NCI-H187 (cell line): ENCODE measurements around the gene CFAP221.

Experiments used
- DNase-seq, 2 experiments: peaks; one replicate each; lab custom pipeline; 2025; lab: John Stamatoyannopoulos, UW

The CFAP221 gene

DNA sequence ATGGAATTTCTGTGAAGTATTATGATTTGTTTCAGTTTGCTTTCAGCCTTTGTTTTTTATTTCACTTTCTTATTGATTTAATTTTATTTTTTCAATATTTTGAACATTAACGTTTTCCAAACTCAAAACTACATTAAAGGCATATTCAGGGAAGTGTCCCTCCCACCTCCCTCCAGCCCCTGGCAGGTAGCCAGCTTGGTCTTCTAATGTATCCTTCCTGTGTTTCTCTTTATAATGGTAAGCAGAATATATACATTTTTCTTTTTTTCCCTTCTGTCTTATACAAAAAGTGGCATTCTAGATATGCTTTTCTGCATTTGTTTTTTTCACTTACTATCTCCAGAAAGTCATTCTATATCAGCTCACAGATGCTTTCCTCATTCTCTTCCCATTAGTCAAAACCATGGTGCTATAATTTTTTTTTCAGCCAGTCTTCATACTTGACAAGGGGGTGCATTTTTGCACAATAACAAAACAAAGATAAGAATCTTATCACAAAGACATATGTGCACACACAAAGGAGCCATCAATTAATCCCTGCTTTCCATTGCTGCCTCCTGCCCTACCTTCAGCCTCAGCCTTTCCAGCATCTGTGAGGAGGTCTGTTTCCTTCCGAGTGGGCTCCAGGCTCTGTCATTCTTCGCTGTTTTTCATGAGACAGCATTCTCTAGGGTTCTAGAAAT, 101.1 kb downstream of the CFAP221 start:
- DNase-seq: no peak

DNA sequence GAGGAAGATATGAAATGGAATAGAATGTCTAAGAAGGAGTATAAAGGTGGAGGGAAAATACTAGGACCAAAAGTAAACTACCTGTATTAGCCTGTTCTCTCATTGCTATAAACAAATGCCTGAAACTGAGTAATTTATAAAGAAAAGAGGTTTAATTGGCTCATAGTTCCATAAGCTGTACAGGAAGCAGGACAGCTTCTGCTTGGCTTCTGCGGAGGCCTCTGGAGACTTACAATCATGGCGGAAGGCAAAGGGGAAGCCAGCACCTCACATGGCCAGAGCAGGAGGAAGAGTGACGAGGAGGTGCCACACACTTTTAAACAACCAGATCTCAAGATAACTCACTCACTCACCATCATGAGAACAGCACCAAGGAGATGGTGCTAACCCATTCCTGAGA, 101.9 kb downstream of the CFAP221 start:
- DNase-seq: no peak

DNA sequence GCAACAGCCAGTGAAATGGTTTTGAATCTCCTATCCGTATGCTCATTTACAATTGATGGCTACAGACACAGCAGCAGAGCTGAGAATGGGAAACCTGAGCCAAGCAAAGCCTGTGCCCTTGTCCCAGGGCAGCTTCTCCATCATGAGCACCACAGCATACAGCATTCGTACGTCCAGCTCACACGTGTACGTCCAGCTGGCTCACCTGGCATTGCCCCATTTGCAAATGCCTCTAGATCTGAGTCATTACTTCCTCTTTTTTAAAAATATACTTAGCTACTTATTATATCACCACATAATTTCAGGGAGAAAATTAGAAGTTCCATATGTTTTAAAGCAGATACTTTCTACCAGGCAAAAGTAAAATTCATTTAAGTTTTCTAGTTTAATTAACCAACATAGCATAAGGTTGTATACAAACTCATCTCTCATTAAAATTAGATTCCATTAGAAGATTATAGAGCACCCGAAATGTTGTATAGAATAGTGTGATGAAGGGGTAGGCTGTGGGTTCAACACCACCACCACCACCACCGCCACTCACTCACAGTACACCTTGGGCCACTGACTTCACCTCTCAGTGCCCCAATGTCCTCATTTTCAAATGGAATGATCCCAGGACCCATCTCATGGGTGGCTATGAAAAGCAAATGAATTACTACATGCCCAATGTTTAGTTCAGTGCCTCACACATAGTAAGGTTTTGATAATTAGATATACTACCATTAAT, 103.4 kb downstream of the CFAP221 start:
- DNase-seq: no peak

DNA sequence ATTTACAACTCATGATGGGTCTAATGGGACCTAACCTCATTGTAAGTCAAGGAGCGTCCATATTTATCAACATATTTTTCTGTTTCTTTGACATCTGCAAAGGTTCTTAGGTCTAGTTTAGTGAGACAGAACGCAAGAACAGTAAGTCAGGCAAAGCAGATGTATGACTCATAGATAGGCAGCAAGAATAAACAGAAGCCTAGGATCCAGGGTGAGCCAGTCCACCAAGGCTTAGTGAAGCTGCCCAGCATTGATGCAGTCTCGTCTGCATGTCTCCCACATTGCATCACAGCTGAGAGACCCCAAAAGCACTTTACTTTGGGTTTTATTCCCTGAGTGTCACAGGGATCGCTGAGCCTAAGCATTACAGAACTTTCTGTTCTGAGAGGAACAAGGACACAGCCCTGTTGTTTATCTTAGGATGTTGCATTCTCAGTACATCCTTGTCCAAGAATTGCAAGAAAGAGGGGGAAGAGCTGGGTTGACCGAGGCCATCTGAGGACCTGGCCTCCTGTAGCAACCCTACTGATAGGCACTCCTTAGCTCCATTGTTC, 105.2 kb downstream of the CFAP221 start:
- no peak for DNase-seq

DNA sequence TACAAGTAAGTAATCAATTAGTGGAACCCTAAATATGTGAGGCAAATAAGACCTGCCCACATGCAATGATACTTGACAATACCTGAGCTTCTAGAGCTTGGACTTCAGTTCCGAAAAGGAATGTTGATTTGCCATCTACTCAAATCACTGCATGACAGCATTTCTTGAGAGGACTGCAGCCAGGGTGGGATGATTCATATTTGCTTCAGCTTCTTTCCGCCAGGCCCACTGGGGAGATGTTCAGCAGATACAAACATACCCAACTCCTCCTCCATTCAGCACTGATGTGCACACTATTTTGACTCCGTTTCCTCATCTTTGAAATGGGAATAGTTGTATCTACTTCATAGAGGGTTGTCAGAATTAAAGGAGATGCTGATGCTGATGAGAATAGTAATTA, 106.0 kb downstream of the CFAP221 start:
- no peak for DNase-seq

DNA sequence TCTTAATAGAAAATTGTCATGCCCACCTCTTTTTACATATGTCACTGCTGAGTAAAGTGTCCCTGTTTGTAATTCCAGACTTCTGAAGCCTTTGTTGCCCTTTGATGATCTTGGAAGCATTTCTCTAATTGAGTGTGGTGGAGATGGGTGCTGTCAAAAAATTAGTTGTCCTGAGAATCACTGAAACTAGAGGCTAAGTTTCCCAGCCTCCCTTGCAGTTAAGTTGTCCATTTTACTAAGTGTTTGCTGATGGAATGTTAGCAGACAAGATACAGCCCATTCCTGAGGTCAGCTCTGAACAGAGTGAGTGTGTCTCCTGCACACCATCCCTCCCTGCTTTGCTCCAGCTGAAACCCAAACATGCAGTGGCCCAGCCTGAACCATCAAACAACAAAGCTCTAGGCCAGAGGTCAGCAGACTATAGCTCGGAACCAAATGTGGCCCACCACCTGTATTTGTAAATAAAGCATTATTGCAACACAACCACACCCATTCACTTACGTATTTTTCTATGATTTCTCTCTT, 106.7 kb downstream of the CFAP221 start:
- no peak for DNase-seq

DNA sequence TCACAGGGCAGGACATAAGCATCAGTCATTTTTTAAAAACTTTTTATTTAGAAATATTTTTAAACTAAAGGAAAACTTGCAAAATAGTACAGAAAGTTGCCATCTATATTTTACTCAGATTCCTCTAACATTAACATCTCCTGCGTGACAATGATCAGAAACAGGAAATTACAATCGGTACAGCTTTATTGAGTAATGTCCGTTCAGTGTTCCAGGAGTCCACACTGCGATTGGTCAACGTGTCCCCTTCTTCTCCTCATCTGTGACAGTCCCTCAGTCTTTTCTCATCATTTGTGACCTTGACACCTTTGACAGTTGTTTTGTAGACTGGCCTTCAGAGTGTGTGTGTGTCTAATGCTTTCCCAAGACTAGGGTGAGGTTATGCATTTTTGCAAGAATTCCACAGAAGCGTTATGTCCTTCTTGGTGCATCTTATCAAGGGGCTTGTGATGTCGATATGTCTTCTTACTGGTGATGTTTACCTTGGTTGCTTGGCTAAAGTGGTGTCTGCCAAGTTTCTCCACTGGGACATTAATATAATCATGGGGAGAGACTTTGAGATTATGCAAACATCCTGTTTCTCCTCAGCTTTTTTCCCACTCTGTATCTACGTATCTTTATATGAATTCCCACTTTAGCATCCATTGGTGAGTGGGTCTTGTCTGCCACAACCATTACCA, 113.4 kb downstream of the CFAP221 start:
- no peak for DNase-seq

DNA sequence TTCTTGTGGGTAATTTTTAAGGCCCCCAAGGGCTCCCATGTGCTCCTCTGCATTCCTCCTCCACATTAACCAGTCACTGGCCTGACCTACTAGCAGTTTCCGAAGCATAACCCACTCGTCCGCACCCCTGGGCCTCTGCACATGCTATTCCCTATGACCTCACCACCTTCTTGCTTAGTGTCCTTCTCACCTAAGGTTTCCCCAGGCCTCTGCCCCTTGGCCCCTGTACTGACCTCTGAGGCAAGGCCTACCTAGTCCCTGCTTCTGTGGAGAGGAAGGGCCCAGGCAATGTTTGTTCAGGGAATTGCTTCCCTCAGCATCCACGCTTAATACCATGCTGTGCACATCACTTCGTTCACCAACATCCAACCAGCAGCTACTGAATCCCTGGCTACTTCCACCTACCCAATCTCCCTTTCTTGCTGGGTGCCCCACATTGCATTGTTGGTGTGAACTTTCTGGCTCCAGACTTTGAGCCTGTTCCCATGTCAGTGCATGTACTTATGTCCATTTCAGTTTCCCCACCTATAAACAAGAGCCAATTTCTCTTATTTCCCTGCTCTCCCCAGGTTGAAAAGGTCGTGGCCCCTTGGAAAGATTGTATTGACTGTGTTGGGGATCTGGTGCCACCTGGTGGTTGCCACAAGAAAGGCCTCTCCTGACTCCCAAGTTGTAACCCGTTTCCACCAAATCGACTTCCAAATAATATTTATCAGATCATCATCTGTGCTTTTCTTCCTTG, 115.5 kb downstream of the CFAP221 start:
- no peak for DNase-seq

DNA sequence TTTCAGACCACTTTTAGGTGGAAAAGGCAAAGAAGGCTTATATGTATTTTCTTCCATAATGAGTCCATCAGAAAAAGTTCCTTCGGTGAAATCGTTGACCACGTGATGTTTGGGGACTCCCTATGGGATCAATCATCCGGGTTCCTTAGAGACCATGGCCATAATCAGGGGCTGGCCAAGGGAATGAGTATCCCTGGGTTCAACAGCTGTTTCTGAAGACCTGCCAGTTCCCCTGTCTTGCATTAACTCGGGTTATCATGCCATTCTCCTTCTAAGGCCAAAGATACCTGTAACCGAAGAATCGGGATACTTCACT, 116.1 kb downstream of the CFAP221 start:
- no peak for DNase-seq

DNA sequence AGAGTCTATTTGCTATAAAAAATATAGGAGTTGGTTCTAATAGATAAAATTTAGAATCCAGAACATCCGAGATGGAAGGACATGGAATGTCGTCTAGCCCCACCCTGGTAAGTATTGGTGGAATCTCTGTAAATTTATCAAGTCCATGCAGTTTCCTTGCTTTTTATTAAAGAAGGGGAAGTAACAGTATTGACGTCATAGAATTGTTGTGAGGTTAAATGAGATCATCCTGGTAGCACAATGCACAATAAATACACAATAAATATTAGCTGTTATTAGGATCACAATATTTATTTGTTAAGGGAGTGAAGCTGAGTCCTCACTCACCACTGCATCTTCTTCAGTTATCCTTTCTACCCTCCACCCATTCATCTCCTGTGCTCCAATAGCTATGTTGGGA, 118.0 kb downstream of the CFAP221 start:
- DNase-seq: no peak

DNA sequence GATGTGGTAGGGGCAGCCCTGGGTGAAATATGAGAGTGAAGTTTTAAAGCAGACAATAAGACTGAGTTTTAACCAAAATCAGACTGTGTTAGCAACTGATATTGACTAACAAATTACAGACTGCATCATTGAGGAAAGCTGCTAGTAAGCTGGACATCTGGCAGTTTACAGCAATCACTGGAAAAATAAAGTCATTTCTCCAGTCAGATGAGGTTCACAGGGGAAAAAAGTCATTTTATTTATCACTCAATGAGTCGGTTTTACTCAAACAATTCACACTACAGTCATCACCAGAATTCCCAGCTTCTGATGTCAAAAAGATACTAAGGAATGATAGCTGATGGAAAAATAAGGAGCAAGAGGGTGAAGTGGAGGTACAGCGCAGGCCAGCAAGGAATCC, 124.3 kb downstream of the CFAP221 start:
- DNase-seq: no peak

DNA sequence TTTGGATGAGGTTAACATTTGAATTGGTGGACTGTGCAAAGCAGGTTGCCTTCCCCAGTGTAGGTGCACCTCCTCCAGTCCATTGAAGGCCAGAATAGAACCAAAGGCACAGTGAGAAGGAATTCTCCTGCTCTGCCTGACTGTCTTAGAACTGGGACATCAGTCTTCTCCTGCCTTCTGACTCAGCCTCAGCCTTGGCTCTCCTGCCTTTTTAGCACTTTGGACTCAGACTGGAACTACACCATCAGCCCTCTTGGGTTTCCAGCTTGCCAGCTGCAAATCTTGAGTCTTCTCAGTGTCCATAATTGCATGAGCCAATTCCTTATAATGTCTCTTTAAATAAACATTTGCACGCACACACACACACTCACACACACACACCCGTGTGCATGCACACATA, 126.8 kb downstream of the CFAP221 start:
- no peak for DNase-seq

DNA sequence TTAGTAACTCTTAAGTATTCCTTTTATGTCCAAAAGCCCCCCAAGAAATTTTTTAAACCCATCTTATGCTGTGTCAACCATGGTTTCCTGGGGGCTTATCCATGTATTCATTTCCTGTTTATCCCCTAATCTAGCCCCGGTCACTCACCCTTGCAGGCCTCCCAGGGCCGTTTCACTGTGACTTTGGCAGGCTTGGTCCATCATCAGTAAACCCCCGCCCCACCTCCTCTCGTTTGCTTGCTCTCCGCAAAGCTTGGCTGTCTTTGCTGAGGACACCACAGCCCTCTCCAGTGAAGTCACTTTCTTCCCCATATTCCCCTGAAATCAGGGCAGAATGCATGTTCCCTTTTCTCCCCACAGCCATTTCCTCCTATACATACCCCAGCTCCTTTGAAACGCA, 127.5 kb downstream of the CFAP221 start:
- no peak for DNase-seq

DNA sequence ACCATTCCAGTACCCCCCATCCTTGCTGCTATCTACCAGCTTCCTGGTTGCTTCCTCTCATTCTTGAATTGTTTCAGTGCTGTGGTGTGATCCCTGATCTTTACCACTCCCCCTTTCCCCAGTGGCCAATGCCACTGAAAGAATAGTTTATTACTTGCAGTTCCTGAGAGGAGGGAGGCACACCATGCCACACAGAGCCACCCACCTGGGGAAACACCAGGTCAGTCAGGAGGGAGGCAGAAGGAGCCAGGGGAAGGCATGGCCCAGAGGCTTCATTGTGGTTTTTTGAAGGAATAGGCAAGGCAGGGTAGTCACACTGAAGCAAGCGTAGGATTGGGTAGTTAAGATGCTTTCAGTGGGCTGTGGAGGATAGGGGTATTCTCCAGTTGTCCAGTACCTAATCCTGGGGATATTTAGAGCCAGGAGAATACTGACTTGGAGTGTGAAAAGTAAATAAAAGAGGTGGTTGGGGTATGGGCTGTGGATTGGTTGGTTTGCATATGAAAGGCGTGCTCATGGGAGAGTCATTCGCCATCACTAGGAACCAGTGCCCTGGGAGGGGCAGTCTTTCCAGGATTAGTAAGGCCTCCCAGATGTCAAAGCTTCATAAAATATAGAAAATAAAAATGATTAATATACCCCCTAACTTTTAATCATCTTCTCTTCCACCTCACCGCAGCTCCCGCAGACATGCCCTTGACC, 128.1 kb downstream of the CFAP221 start:
- DNase-seq: no peak

DNA sequence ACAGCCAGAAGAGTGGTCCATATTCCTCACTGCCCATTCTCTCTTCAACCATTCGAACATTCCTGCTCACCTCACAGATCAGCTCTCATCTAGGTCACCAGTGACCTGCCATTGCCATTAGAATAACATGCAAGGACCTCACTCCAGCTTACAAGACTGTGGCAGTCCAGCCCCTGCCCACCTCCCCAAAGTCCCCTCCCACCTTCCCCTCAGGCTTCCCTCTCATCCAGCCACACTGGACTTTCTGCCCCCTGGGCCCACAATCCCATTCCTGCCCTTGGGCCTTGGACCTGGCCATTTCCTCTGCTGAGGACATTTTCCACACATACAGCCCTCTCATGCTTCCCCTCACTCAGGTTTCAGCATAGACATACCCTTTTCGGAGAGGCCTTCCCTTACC, 129.5 kb downstream of the CFAP221 start:
- DNase-seq: no peak

DNA sequence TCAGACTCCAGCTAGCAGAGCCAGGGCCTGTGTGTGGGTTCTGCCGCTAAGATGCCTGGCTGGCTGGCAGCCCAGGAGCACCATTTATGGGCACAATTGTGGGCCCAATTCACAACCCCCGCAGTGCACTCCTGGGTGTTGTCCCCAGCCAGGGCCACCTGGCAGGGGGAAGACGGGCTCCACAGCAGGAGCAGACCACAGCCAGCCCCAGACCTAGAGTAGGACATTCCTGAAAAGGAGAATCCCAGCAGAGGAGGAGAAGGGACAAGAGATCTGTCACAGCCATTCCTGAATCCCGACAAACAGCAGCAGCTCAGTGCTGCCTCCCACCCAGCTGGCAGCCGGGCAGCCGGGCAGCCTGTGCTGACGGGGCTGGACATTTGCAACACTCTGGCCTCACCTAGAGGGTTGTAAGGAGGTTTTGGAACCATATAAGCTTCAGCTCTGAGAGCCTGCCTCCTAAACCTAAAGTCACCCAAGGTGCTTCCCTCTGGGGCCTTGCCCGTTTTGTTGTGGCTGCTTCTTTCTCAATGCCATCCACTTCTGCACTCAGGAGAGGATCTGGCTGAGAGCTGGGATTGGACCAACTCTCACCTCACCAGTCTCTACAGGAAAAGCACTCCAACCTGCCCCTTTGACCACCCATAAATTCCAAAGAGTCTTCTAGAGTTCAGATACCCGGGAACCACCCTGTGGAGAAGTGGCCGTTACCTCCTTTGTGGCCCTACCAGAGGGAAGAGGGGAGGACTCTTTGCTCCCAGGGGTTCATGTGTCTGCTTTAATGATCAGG, 130.7 kb downstream of the CFAP221 start:
- DNase-seq: no peak

DNA sequence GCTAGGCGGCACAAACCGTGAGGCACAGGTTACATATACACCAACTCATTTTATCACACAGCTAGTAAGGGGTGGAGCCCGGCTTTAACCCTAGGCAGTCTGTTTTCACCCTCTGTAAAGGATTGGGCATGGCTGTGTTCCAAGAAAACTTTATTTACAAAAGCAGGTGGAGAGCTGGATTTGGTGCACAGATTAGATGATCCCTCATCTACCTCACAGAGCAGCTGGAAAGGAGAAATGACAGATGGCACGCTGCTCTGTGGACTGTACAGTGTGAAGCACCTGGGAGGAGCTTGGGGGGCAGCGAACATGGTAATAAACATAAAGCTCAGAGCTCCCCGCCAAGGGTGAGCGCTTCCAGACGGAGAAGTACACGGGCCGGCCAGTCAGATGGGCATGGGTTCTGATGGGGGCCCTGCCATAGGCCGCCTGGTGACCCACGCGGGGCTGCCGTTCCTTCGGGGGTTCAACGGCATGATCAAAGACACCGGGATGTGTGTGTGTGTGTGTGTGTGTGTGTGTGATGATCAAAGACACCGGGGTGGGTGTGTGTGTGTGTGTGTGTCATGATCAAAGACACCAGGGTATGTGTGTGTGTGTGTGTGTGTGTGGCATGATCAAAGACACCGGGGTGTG, 133.9 kb downstream of the CFAP221 start:
- peak; percentile 27 to 40 for DNase-seq

DNA sequence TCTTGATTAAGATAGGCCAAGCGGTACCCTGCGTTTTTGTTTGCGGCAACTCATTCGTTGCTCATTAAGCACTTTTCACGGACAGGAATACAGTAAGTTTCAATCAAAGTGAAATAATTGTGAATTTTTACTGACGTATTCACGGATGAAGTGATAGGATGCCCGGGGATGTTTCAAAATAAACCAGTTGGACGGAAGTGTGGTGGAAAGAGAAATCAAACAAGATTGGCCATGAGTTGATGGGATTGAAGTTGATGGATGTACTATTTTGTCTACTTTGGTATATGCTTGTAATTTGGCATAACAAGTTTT, 135.2 kb downstream of the CFAP221 start:
- DNase-seq: no peak

DNA sequence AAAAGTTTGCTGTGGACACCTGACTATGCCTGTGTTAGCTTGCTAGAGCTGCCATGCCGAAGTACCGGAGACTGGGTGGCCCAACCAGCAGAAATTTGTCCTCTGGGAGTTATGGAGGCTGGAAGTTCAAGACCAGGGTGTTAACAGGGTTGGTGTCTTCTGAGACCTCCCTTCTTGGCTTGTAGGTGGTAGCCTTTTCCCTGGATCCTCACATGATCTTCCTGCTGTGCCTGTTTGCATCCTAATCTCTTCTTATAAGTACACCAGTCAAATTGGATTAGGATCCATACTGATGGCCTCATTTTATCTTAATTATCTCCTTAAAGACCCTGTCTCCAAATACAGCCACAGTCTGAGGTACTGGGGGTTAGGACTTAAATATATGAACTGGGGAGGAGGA, 135.6 kb downstream of the CFAP221 start:
- no peak for DNase-seq

DNA sequence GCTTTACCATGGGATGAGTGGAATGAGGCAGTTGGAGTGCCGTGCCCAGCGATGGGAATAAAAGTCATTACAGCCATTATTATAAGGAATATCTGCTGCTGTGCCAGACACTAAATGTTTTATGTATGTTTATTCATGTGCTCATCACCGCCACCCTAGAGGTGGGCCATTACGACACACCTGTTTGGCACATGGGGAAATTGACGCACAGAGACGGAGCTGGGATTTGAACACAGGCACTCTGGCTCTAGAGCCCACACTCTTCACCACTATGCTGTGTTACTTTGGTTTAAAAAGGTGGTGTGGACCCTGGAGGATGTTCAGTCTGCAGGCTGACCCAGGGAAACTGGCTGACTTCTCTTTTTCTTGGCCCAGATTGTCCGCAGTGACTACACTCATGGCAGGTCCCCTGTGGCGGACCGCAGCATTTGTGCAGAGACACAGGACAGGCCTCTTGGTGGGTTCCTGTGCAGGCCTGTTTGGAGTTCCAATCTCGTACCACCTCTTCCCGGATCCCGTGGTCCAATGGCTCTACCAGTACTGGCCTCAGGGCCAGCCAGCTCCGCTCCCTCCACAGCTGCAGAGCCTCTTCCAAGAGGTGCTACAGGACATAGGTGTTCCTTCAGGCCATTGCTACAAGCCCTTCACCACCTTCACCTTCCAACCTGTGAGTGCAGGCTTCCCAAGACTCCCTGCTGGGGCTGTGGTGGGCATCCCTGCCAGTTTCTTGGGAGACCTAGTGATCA, 136.4 kb downstream of the CFAP221 start:
- DNase-seq: no peak
